Stomach (tissue), 19 donors: ENCODE results near the gene SLC9A6. TPM values are rescaled to one million over a fixed set of nuclear protein-coding genes. Genes with fewer than 3 reads are reported as not detected.
A peak's percentile ranks its signal among the peaks of the same experiment; 100 is the strongest.

Source experiments
- DNase-seq, 2 donors: peaks; one replicate each; pipeline versions ENCODE4 v3.0.0 to v3.0.0-alpha.2; 2013 to 2019
- H3K27ac ChIP-seq, 5 donors: fragments of 200-600 bp in 4 of 5; sonication (generic) in 4 of 5; one replicate each; pipeline ENCODE4 v1.5.1; 2013 to 2019; ENCODE audit warnings: mild to moderate bottlenecking in 1 of 5, moderate library complexity in 1 of 5
- H3K27me3 ChIP-seq, 3 donors: fragments of 200-600 bp; sonication (generic); one replicate each; pipeline ENCODE4 v1.5.1; 2017 to 2019; ENCODE audit warnings: mixed run types in 1 of 3
- H3K36me3 ChIP-seq, 4 donors: fragments of 200-600 bp; sonication (generic); 1 replicate in 3 of 4; 2 replicates in 1 of 4; pipeline ENCODE4 v1.5.1; 2016 to 2019
- H3K4me1 ChIP-seq, 4 donors: fragments of 200-600 bp; sonication (generic); one replicate each; pipeline ENCODE4 v1.5.1; 2016 to 2019
- H3K4me3 ChIP-seq, 4 donors: fragments of 200-600 bp; sonication (generic) in 3 of 4; one replicate each; pipeline ENCODE4 v1.5.1; 2016 to 2019; ENCODE audit warnings: mild to moderate bottlenecking in 1 of 4
- H3K9me3 ChIP-seq, 4 donors: fragments of 200-600 bp; sonication (generic); one replicate each; pipeline ENCODE4 v1.5.1; 2016 to 2019
- CTCF ChIP-seq, 7 experiments: fragments of 450-650 bp in 4 of 7; fragments of 200-600 bp in 3 of 7; sonication (generic) in 3 of 7; IDR thresholded peaks; one replicate each; pipeline ENCODE4 v1.5.1; 2016 to 2019; ENCODE audit warnings: antibody characterized with exemption in 7 of 7, control low read depth in 2 of 7, mild to moderate bottlenecking in 1 of 7
- EP300 ChIP-seq: sonication (generic); formaldehyde crosslinking; IDR thresholded peaks from one replicate; pipeline ENCODE4 v1.6.1; 2017; ENCODE audit warnings: antibody characterized with exemption
- POLR2A ChIP-seq, 4 donors: fragments of 450-650 bp; IDR thresholded peaks; one replicate each; pipeline ENCODE4 v1.6.1; 2016; ENCODE audit warnings: antibody characterized with exemption in 4 of 4, control low read depth in 2 of 4, mild to moderate bottlenecking in 1 of 4, moderate library complexity in 1 of 4
- POLR2AphosphoS5 ChIP-seq, 3 donors: sonication (generic); formaldehyde crosslinking; IDR thresholded peaks; one replicate each; pipeline ENCODE4 v1.6.1; 2016; ENCODE audit warnings: antibody characterized with exemption in 3 of 3
- WGBS, 5 donors: extraction: QIAGEN DNeasy Blood & Tissue Kit in 3 of 5; methylation state at CpG; one replicate each; pipeline versions ENCODE4 v1.1.5 to v1.1.7; 2013 to 2018; 5-methylcytosine and 5-hydroxymethylcytosine counted together
- intact Hi-C: fragments of 100-400 bp; cut with DNase I; formaldehyde crosslinking; loops from one replicate; pipeline ENCODE4 v1.15.1; 2023; ENCODE audit warnings: low total_unique reads
- long read RNA-seq, 10 donors: transcript quantifications; one replicate each; lab custom pipeline, GENCODE V29; 2026
- polyA plus RNA-seq, 3 donors: library from polyadenylated mRNA; stranded (reverse); fragments of 200-250 nt; gene quantifications; one replicate each; pipeline ENCODE4 v1.2.3, GENCODE V29; 2013
- total RNA-seq, 5 donors: library from RNA; depleted of rRNA; stranded (reverse); fragments of >200 nt; gene quantifications; one replicate each; pipeline versions ENCODE4 v1.1.0 to v1.2.3, GENCODE V29; 2014 to 2016
- donor health status: healthy with polysubstance abuse.
- donor health status: Bipolar disorder and iron deficiency.
- donor health status: healthy.

The SLC9A6 gene
- total RNA-seq (10 to 100 TPM in 1 of 5 donors, 1 to 10 TPM in 3, under 1 TPM in 1; 0.58 to 26.4 (median 8.8) TPM), polyA plus RNA-seq (1 to 10 TPM; 1.2 to 6.9 (median 3.9) TPM)
- long read RNA-seq, donor 1, partial matches to known transcripts = 6 of 8 reads
- long read RNA-seq, donor 1, other reads (novel, unspliced or antisense) = 0 of 8 reads
- long read RNA-seq, donor 2 = 0 reads
- long read RNA-seq, donor 3 = 0 reads
- long read RNA-seq, donor 4 = 0 reads
- long read RNA-seq, donor 5, partial matches to known transcripts = 0 of 1 reads
- long read RNA-seq, donor 5, other reads (novel, unspliced or antisense) = 0 of 1 reads
- long read RNA-seq, donor 6 = 0 reads
- long read RNA-seq, donor 7 = 0 reads
- long read RNA-seq, donor 8 = 0 reads
- long read RNA-seq, donor 9 = 0 reads
- long read RNA-seq, donor 10 = 0 reads

- TF ChIP-seq POLR2AphosphoS5 (IDR thresholded peaks at IDR 0.05) = peak in 2 of 3 donors; percentile 7 to 40
- TF ChIP-seq CTCF (IDR thresholded peaks at IDR 0.05) = no peak
- no peak for TF ChIP-seq EP300
- TF ChIP-seq POLR2A (IDR thresholded peaks at IDR 0.05) = no peak
- intact Hi-C loops = no loop called here
Observed at GRCh38 chrX:135985157-135985972, at the start of gene SLC9A6. Gene SLC9A6, plus strand, starts transcription at chrX:135985435. Its CDS starts 224 bp downstream, at chrX:135985659.

GRCh38 chrX:135944486-135944885, 40.7 kb upstream of the SLC9A6 start:
- Histone ChIP-seq H3K4me1 (no peaks in the 10 kb centered on the region), H3K4me3 (no peak overlapping the region), H3K36me3 (no peaks in the 10 kb centered on the region), H3K9me3 (peaks cover 0 to 6% (median 0%) of the 10 kb centered on the region in 4 donors), H3K27ac (no peak overlapping the region), H3K27me3 (no peaks in the 10 kb centered on the region)
- DNase-seq = no peak
- 69 to 95% (median 84%) methylated on average over 2 of the region's 2 CpGs for WGBS, 5 donors
- intact Hi-C loops = no loop called here
- TF ChIP-seq POLR2AphosphoS5 (IDR thresholded peaks at IDR 0.05) (no peak), EP300 (no peak), POLR2A (IDR thresholded peaks at IDR 0.05) (no peak), CTCF (IDR thresholded peaks at IDR 0.05) (no peak)

More at GRCh38 chrX:135985157-135985972, at the start of gene SLC9A6:
- no peaks in the 10 kb centered on the region for H3K27me3 ChIP-seq
- 0 to 35% (median 7%) methylated on average over 16 to 65 of the region's 68 CpGs for WGBS, 5 donors
- no peaks in the 10 kb centered on the region for H3K9me3 ChIP-seq
- no peaks in the 10 kb centered on the region for H3K36me3 ChIP-seq
- H3K4me3 ChIP-seq = peak within 1 kb of the TSS; percentile 60 to 73 (median 67)
- H3K4me1 ChIP-seq = peaks cover 0 to 27% (median 11%) of the 10 kb centered on the region in 4 donors
- peak; percentile 74 to 93 for DNase-seq
- H3K27ac ChIP-seq = peak within 1 kb of the TSS; percentile 74 to 87 (median 77)

- intact Hi-C loops = no loop called here
- Histone ChIP-seq H3K27ac (no peak overlapping the region), H3K4me3 (no peak overlapping the region), H3K36me3 (no peaks in the 10 kb centered on the region), H3K4me1 (no peaks in the 10 kb centered on the region), H3K9me3 (no peaks in the 10 kb centered on the region), H3K27me3 (peaks cover 0 to 3% (median 0%) of the 10 kb centered on the region in 3 donors)
- 64 to 91% (median 83%) methylated on average over 4 of the region's 4 CpGs for WGBS, 5 donors
- DNase-seq = no peak
- no peak for TF ChIP-seq POLR2A (IDR thresholded peaks at IDR 0.05)
- no peak for TF ChIP-seq POLR2AphosphoS5 (IDR thresholded peaks at IDR 0.05)
- no peak for TF ChIP-seq CTCF (IDR thresholded peaks at IDR 0.05)
- TF ChIP-seq EP300 = no peak
Observed at GRCh38 chrX:135951291-135951690, 33.9 kb upstream of the SLC9A6 start.

GRCh38 chrX:135973025-135973547, 12.1 kb upstream of the SLC9A6 start:
- WGBS, 5 donors = 1 to 37% (median 5%) methylated on average over 7 to 10 of the region's 10 CpGs
- intact Hi-C loops = no loop called here
- Histone ChIP-seq H3K9me3 (no peaks in the 10 kb centered on the region), H3K36me3 (no peaks in the 10 kb centered on the region), H3K4me3 (peak overlapping the region; percentile 53 to 69 (median 62)), H3K27ac (peak overlapping the region; percentile 90 to 97 (median 93)), H3K27me3 (no peaks in the 10 kb centered on the region), H3K4me1 (peaks cover 0 to 25% (median 12%) of the 10 kb centered on the region in 4 donors)
- TF ChIP-seq POLR2AphosphoS5 (IDR thresholded peaks at IDR 0.05) (no peak), CTCF (IDR thresholded peaks at IDR 0.05) (no peak), POLR2A (IDR thresholded peaks at IDR 0.05) (no peak), EP300 (no peak)
- DNase-seq = peak in 1 of 2 donors; percentile 49
